NCI-H510A (cell line): ENCODE results near the gene WDR43.

Source experiments
- DNase-seq: peaks from one replicate; lab custom pipeline; 2025; lab: John Stamatoyannopoulos, UW

The WDR43 gene

GRCh38 chr2:28994074-28994473, 99.6 kb downstream of the WDR43 start:
- no peak for DNase-seq

- no peak for DNase-seq
Measured at GRCh38 chr2:28994679-28995078, 100.2 kb downstream of the WDR43 start.

- DNase-seq: no peak
Measured at GRCh38 chr2:28995765-28996750, 101.6 kb downstream of the WDR43 start.

- no peak for DNase-seq
Measured at GRCh38 chr2:28997237-28997846, 102.9 kb downstream of the WDR43 start.
